Skeletal muscle satellite cell (primary cell): ENCODE measurements around the gene LGR4.

Experiments used
- H3K27me3 ChIP-seq: 2 replicates; pipeline ENCODE4 v1.7.0; 2013; ENCODE audit warnings: low read length; ENCODE audit not compliant: control insufficient read depth, insufficient read depth
- H3K36me3 ChIP-seq: 2 replicates; pipeline ENCODE4 v1.7.0; 2013; ENCODE audit warnings: mild to moderate bottlenecking, control low read depth, low read length; ENCODE audit not compliant: insufficient read depth
- H3K4me1 ChIP-seq: 2 replicates; pipeline ENCODE4 v1.7.0; 2013; ENCODE audit warnings: low read length; ENCODE audit not compliant: control insufficient read depth, insufficient read depth
- H3K4me2 ChIP-seq: 2 replicates; pipeline ENCODE4 v1.7.0; 2013; ENCODE audit warnings: mild to moderate bottlenecking, low read length
- H3K4me3 ChIP-seq: 2 replicates; pipeline ENCODE4 v1.7.0; 2013; ENCODE audit warnings: low read length
- H3K9ac ChIP-seq: 2 replicates; pipeline ENCODE4 v1.7.0; 2013; ENCODE audit warnings: mild to moderate bottlenecking, low read depth, low read length, moderate library complexity
- H3K9me3 ChIP-seq: replicated peaks from 2 replicates; pipeline ENCODE4 v1.7.0; 2013; ENCODE audit warnings: mild to moderate bottlenecking, control low read depth, low read length

Gene LGR4

DNA sequence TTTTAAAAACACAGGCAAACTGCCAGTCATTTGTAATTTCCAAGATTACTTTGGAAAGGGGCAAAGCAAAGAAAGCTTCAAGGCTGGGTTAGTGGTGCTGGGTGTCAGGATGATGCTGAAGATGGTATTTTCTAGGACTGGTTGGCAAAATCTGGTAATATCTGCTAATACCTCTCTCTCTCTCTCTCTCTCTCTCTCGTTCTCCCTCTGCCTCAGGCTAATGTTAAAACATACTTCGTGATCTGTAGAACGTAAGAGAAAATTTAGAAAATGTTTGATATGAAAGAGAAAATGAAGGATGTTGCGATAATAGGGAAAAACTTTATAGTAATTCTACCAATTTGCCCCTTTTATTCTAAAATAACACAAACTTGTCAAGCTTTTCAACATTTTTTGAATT lies 9.4 kb upstream of the LGR4 start:
- Histone ChIP-seq H3K9ac (no peak overlapping the region), H3K4me3 (no peak overlapping the region), H3K9me3 (no peaks in the 10 kb centered on the region), H3K36me3 (no peaks in the 10 kb centered on the region), H3K4me2 (no peak overlapping the region), H3K27me3 (no peaks in the 10 kb centered on the region), H3K4me1 (no peaks in the 10 kb centered on the region)

DNA sequence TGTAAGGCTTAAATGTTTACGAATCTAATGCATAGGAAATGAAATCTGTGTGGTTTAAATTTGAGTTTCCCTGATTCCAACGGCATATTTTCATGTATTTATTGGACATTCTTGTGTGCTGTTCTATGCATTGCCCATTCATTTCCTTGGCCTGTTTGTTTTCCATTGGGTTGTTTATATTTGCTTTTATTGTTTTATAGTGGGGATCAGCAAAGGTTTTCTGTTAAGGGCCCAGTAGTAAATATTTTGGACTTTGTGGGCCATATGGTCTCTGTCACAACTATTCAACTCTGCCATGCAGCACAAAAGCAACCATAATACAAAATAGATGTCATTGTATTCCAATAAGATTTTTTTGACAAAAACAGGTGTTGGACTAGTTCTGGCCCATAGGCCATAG lies 5.2 kb upstream of the LGR4 start:
- H3K4me1 ChIP-seq: peaks cover 6% of the 10 kb centered on the region

GRCh38 chr11:27477243-27477642 lies 4.7 kb upstream of the LGR4 start:
- Histone ChIP-seq H3K9ac (no peak overlapping the region), H3K4me2 (no peak overlapping the region), H3K9me3 (no peaks in the 10 kb centered on the region), H3K36me3 (no peaks in the 10 kb centered on the region), H3K27me3 (no peaks in the 10 kb centered on the region), H3K4me3 (no peak overlapping the region), H3K4me1 (peaks cover 6% of the 10 kb centered on the region)

More for the DNA sequence above, 5.2 kb upstream of the LGR4 start:
- Histone ChIP-seq H3K4me3 (no peak overlapping the region), H3K4me2 (no peak overlapping the region), H3K9me3 (no peaks in the 10 kb centered on the region), H3K9ac (no peak overlapping the region), H3K27me3 (no peaks in the 10 kb centered on the region), H3K36me3 (no peaks in the 10 kb centered on the region)

GRCh38 chr11:27475622-27476021 lies 3.0 kb upstream of the LGR4 start:
- H3K9ac ChIP-seq: no peak overlapping the region
- no peak overlapping the region for H3K4me3 ChIP-seq
- H3K36me3 ChIP-seq: no peaks in the 10 kb centered on the region
- H3K4me2 ChIP-seq: no peak overlapping the region
- H3K27me3 ChIP-seq: no peaks in the 10 kb centered on the region
- H3K4me1 ChIP-seq: peaks cover 13% of the 10 kb centered on the region
- H3K9me3 ChIP-seq: no peaks in the 10 kb centered on the region

DNA sequence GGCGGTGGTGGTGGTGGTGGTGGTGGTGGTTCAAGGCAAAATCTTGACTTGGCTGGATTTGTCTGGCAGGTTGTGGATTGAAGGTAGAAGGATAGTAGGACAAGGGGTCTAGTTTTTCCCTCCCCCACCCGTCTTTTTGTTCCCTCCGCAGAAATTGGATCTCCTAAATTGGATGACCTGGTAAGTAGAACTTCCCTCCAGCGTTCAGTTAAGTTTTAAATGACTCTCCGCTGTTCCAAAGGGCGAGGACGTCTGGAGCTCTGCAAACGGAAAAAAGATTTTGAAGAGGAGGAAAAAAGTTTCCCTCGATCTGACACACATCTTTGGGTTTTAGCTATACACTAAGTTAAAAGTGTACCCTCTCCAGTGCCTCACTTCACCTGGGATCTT lies 422 bp upstream of the LGR4 start:
- no peaks in the 10 kb centered on the region for H3K27me3 ChIP-seq
- H3K9ac ChIP-seq: no peak overlapping the region
- H3K4me1 ChIP-seq: peaks cover 13% of the 10 kb centered on the region
- H3K9me3 ChIP-seq: no peaks in the 10 kb centered on the region
- H3K4me2 ChIP-seq: peak overlapping the region; percentile 98
- no peaks in the 10 kb centered on the region for H3K36me3 ChIP-seq
- peak overlapping the region; percentile 95 for H3K4me3 ChIP-seq

DNA sequence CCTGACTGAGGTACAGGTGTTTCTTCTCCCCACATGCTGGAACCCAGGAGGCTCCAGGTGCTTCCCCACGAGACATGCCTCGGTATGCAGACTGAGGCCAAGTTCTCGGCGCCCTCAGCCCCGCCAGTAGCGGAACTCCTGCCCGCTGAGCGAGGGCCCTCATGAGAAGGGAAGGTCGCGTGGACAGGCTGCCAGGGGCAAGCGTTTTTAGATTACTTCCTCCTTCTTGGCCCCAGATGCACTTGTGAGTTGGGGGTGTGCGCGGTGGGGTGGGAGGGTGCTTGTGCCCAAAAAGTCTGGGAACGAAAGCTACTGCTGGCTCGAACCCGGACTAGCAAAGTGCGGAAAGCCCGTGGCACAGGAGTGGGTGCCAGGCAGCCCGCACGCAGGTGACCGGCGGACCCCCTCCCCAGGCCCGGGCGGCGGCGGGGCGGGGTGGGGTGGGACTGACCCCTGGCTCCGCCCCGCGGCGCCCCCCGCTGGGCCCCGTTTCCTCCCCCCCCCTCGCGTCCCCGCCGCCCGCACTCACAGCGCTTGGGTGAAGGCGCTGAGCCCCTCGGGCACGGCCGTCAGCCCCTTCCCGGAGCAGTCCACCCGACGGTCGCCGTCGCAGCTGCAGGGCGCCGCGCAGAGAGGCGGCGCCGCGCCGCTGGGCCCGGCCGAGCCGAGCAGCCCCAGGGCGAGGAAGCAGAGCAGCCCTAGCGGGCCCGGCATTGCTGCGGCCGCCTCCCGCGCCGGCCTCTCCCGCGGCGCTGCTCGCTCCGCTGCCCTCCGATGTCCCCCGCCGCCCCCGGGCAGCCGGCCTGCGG lies 797 bp downstream of the LGR4 start:
- H3K36me3 ChIP-seq: no peaks in the 10 kb centered on the region
- H3K4me2 ChIP-seq: peak overlapping the region; percentile 98
- H3K4me1 ChIP-seq: peaks cover 13% of the 10 kb centered on the region
- H3K9ac ChIP-seq: peak overlapping the region; percentile 81
- H3K27me3 ChIP-seq: no peaks in the 10 kb centered on the region
- peak overlapping the region; percentile 95 for H3K4me3 ChIP-seq
- no peaks in the 10 kb centered on the region for H3K9me3 ChIP-seq

DNA sequence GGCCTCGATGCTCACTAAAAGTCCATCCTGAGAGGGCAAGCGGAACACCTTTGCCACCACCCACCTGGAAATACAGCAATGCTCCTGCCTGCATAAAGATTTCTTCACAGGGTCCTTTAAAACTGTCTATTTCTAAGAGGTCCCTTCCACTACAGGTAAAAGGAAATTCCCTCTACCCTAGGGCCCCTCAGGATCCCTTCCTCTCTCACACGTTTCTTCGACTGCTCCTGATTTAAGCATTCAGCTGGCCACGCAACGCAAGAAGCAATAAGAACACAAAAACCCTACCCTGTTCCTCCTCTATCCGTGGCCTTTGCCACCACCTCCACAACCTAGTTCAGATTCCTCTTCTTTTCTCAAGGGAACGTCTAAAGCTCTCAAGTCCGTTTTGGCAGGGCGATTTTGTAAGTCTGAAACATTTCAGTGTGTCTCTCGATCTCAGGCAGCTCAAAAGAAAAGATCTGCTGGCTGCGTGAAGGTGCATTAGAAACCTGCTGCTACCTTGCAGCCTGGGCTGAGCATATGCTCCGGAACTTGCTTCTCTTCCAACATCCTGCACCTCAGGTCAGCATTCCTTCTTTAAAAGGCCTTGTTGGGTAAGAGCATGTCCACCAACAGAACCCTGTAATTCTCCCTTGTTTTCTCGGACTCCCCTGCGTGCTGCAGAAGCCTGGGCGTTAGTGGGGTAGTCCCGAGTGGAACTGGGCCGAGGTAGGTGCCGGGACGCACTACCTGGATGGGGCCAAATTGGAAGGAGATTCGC lies 1.6 kb downstream of the LGR4 start:
- Histone ChIP-seq H3K4me3 (peak overlapping the region; percentile 95), H3K9me3 (no peaks in the 10 kb centered on the region), H3K4me2 (peak overlapping the region; percentile 98), H3K36me3 (no peaks in the 10 kb centered on the region), H3K4me1 (peaks cover 13% of the 10 kb centered on the region), H3K9ac (peak overlapping the region; percentile 30), H3K27me3 (no peaks in the 10 kb centered on the region)

DNA sequence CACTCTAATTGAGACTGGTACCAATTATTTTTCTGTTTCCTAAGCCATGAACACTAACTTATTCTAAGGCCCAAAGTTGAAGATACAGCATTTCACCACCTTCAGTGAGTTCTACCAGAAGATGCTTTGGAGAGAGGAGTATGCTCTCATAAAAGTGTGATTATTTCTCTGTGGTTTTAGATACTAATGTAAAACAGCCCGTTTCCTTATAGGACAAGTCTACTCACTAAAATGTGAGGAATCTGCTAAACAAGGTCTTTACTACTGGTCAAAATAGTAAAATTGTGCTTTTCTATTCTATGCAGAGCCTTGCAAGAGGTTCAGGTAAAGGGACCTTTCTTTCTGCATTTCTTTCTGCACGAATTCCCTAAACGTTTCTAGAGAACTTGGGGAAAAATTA lies 2.4 kb downstream of the LGR4 start:
- Histone ChIP-seq H3K9ac (no peak overlapping the region), H3K4me2 (no peak overlapping the region), H3K27me3 (no peaks in the 10 kb centered on the region), H3K4me3 (no peak overlapping the region), H3K36me3 (no peaks in the 10 kb centered on the region), H3K4me1 (peaks cover 13% of the 10 kb centered on the region), H3K9me3 (no peaks in the 10 kb centered on the region)

DNA sequence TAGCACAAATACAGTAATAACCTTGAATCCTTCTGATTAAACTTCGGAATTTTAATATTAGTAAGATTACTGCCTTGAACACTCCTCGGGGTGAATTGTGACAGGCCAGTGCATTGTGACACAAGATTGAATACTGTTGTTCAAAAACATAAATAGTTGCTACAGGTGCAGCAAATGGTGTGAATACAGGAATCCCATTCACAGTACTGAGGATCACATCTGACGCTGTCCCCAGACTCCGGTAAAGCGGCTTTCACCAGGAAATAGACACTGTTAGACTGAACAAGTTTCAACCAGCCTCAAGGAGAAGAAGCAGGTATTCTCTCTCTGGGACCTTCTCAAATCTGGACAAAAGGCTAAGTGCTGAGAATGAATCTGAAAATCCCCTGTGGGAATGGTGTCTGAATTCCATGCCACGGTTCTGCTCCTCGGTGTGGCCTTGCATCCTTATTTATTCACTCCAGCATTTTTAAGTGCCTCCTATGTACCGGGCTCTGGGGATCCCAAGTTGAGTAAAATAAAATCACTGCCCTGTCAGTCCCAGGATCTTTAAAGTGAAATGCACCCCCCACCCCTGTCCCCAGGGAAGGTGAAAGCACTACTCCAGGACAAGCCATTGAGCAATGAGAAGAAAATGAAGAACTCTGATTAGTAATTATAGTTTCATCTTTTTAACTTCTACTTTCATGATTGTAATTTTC lies 3.4 kb downstream of the LGR4 start:
- H3K9me3 ChIP-seq: no peaks in the 10 kb centered on the region
- H3K4me2 ChIP-seq: no peak overlapping the region
- H3K36me3 ChIP-seq: no peaks in the 10 kb centered on the region
- no peaks in the 10 kb centered on the region for H3K27me3 ChIP-seq
- H3K4me1 ChIP-seq: peaks cover 13% of the 10 kb centered on the region
- H3K9ac ChIP-seq: no peak overlapping the region
- no peak overlapping the region for H3K4me3 ChIP-seq

DNA sequence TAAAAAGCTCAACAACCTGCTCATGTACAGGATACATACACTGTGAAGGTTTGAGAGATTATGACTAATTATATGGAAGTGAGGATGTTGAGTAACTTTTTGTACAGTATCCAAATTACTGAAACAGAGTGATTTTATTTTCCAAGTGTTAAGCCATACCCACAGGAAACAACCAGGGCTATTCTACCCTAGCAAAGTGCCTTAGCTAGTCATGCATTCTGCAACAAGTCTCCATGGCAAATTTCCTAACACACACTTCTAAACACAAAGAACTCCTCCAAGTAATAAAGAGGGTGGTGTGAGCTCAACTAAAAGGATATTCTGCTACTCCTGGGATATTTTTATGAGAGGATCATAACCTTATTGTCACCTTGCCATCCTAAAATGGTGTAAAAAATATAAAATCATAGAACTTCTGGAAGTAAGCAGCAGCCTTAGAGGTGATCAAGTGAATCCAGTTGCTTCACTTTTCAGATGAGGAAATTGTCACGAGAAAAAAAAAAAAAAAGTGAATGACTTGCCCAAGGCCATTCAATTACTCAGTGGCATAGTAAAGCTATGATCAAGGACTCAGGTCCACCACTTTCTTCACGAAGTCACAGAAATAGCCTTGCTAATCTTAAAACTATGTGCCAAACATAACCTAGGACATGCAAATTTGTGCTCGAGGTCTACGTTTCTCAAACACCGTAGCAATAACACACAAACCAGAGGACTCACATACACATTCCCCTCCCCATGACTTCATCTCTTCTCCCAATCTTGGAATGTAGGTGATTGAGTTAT lies 4.2 kb downstream of the LGR4 start:
- H3K9ac ChIP-seq: no peak overlapping the region
- H3K36me3 ChIP-seq: no peaks in the 10 kb centered on the region
- H3K4me1 ChIP-seq: peaks cover 12% of the 10 kb centered on the region
- no peaks in the 10 kb centered on the region for H3K27me3 ChIP-seq
- H3K4me2 ChIP-seq: no peak overlapping the region
- no peak overlapping the region for H3K4me3 ChIP-seq
- H3K9me3 ChIP-seq: no peaks in the 10 kb centered on the region
